Activated CD4-positive, CD25-positive, alpha-beta regulatory T cell treated with anti-CD3 and anti-CD28 coated beads, Interleukin-2, amount 50 U/mL, for 72 hours (primary cell): ENCODE data around the gene PEX5L.

Experiments
- DNase-seq: peaks from one replicate; pipeline ENCODE4 v3.0.0; 2021

The PEX5L gene

GRCh38 chr3:179885950-179886349 lies 150.8 kb downstream of the PEX5L start:
- DNase-seq, result no peak

- DNase-seq, result no peak
These were observed 152.6 kb downstream of the PEX5L start for GRCh38 chr3:179884136-179884535.

GRCh38 chr3:179882292-179882691 lies 154.4 kb downstream of the PEX5L start:
- DNase-seq, result no peak

GRCh38 chr3:179881791-179882190 lies 154.9 kb downstream of the PEX5L start:
- no peak for DNase-seq

- DNase-seq, result no peak
These were observed 155.9 kb downstream of the PEX5L start for GRCh38 chr3:179880868-179881267.

- DNase-seq, result no peak
These were observed 160.3 kb downstream of the PEX5L start for GRCh38 chr3:179876440-179876839.

GRCh38 chr3:179872842-179873241 lies 163.9 kb downstream of the PEX5L start:
- DNase-seq, result no peak

- no peak for DNase-seq
These were observed 165.0 kb downstream of the PEX5L start for GRCh38 chr3:179871782-179872181.

GRCh38 chr3:179868715-179869114 lies 168.0 kb downstream of the PEX5L start:
- DNase-seq, result no peak

- no peak for DNase-seq
These were observed 168.8 kb downstream of the PEX5L start for GRCh38 chr3:179867961-179868360.

GRCh38 chr3:179865861-179866505 lies 170.8 kb downstream of the PEX5L start:
- DNase-seq, result no peak

- DNase-seq, result no peak
These were observed 174.8 kb downstream of the PEX5L start for GRCh38 chr3:179861953-179862352.

- no peak for DNase-seq
These were observed 175.4 kb downstream of the PEX5L start for GRCh38 chr3:179861292-179861691.

- no peak for DNase-seq
These were observed 176.2 kb downstream of the PEX5L start for GRCh38 chr3:179860275-179861107.

GRCh38 chr3:179853176-179853575 lies 183.6 kb downstream of the PEX5L start:
- DNase-seq, result no peak

- no peak for DNase-seq
These were observed 184.4 kb downstream of the PEX5L start for GRCh38 chr3:179852142-179852905.

GRCh38 chr3:179848711-179849110 lies 188.0 kb downstream of the PEX5L start:
- no peak for DNase-seq

- DNase-seq, result no peak
These were observed 194.7 kb downstream of the PEX5L start for GRCh38 chr3:179842061-179842460.

- DNase-seq, result no peak
These were observed 195.8 kb downstream of the PEX5L start for GRCh38 chr3:179840985-179841384.

GRCh38 chr3:179837374-179837773 lies 199.4 kb downstream of the PEX5L start:
- DNase-seq, result no peak

GRCh38 chr3:179833294-179833693 lies 203.4 kb downstream of the PEX5L start:
- DNase-seq, result no peak

- DNase-seq, result no peak
These were observed 204.3 kb downstream of the PEX5L start for GRCh38 chr3:179832333-179832854.

GRCh38 chr3:179829401-179829800 lies 207.3 kb downstream of the PEX5L start:
- no peak for DNase-seq
